ENCODE data around the gene ALAS1.

Gene ALAS1

GRCh38 chr3:52230889-52231499, 33.0 kb downstream of the ALAS1 start:
- DNase-seq (ENCODE audit: insufficient read length, low spot score) (no peak), FAIRE-seq (no peak)
- no peak for TF ChIP-seq TAF1 (IDR thresholded peaks at IDR 0.05; ENCODE audit: low read depth, low read length)
- no peak for TF ChIP-seq PAX5 (IDR thresholded peaks at IDR 0.05; ENCODE audit: insufficient read depth, low read length, severe bottlenecking)
- TF ChIP-seq POLR2A (IDR thresholded peaks at IDR 0.05; ENCODE audit: low read depth, low read length): no peak
- no peak for TF ChIP-seq POU2F2 (IDR thresholded peaks at IDR 0.05; ENCODE audit: low read depth, low read length)
- no peak for TF ChIP-seq SPI1 (IDR thresholded peaks at IDR 0.05; ENCODE audit: low read depth, low read length)
- TF ChIP-seq POLR2AphosphoS5 (IDR thresholded peaks at IDR 0.05; ENCODE audit: low read depth, low read length): no peak

- FAIRE-seq: peak; percentile 96
- DNase-seq (ENCODE audit: insufficient read length, low spot score): peak; percentile 88
- TF ChIP-seq PAX5 (IDR thresholded peaks at IDR 0.05; ENCODE audit: insufficient read depth, low read length, severe bottlenecking): no peak
- TF ChIP-seq POLR2A (IDR thresholded peaks at IDR 0.05; ENCODE audit: low read depth, low read length): no peak
- no peak for TF ChIP-seq TAF1 (IDR thresholded peaks at IDR 0.05; ENCODE audit: low read depth, low read length)
- no peak for TF ChIP-seq SPI1 (IDR thresholded peaks at IDR 0.05; ENCODE audit: low read depth, low read length)
- no peak for TF ChIP-seq POU2F2 (IDR thresholded peaks at IDR 0.05; ENCODE audit: low read depth, low read length)
- TF ChIP-seq POLR2AphosphoS5 (IDR thresholded peaks at IDR 0.05; ENCODE audit: low read depth, low read length): no peak
These were observed 33.7 kb downstream of the ALAS1 start for GRCh38 chr3:52231502-52232278.

GRCh38 chr3:52232279-52233107, 34.5 kb downstream of the ALAS1 start:
- no peak for DNase-seq (ENCODE audit: insufficient read length, low spot score)
- no peak for FAIRE-seq
- TF ChIP-seq POLR2A (IDR thresholded peaks at IDR 0.05; ENCODE audit: low read depth, low read length) (no peak), PAX5 (IDR thresholded peaks at IDR 0.05; ENCODE audit: insufficient read depth, low read length, severe bottlenecking) (no peak), TAF1 (IDR thresholded peaks at IDR 0.05; ENCODE audit: low read depth, low read length) (no peak), POU2F2 (IDR thresholded peaks at IDR 0.05; ENCODE audit: low read depth, low read length) (no peak), POLR2AphosphoS5 (IDR thresholded peaks at IDR 0.05; ENCODE audit: low read depth, low read length) (no peak), SPI1 (IDR thresholded peaks at IDR 0.05; ENCODE audit: low read depth, low read length) (no peak)

GRCh38 chr3:52233108-52233591, 35.2 kb downstream of the ALAS1 start:
- FAIRE-seq: no peak
- no peak for TF ChIP-seq TAF1 (IDR thresholded peaks at IDR 0.05; ENCODE audit: low read depth, low read length)
- TF ChIP-seq PAX5 (IDR thresholded peaks at IDR 0.05; ENCODE audit: insufficient read depth, low read length, severe bottlenecking): no peak
- TF ChIP-seq POLR2A (IDR thresholded peaks at IDR 0.05; ENCODE audit: low read depth, low read length): no peak
- TF ChIP-seq POLR2AphosphoS5 (IDR thresholded peaks at IDR 0.05; ENCODE audit: low read depth, low read length): no peak
- TF ChIP-seq SPI1 (IDR thresholded peaks at IDR 0.05; ENCODE audit: low read depth, low read length): no peak
- TF ChIP-seq POU2F2 (IDR thresholded peaks at IDR 0.05; ENCODE audit: low read depth, low read length): no peak
- DNase-seq (ENCODE audit: insufficient read length, low spot score): no peak

GRCh38 chr3:52233968-52234367, 36.0 kb downstream of the ALAS1 start:
- no peak for TF ChIP-seq POU2F2 (IDR thresholded peaks at IDR 0.05; ENCODE audit: low read depth, low read length)
- no peak for TF ChIP-seq POLR2AphosphoS5 (IDR thresholded peaks at IDR 0.05; ENCODE audit: low read depth, low read length)
- no peak for TF ChIP-seq PAX5 (IDR thresholded peaks at IDR 0.05; ENCODE audit: insufficient read depth, low read length, severe bottlenecking)
- no peak for TF ChIP-seq TAF1 (IDR thresholded peaks at IDR 0.05; ENCODE audit: low read depth, low read length)
- TF ChIP-seq POLR2A (IDR thresholded peaks at IDR 0.05; ENCODE audit: low read depth, low read length): no peak
- TF ChIP-seq SPI1 (IDR thresholded peaks at IDR 0.05; ENCODE audit: low read depth, low read length): no peak
- no peak for FAIRE-seq
- no peak for DNase-seq (ENCODE audit: insufficient read length, low spot score)

GRCh38 chr3:52234516-52235447, 36.8 kb downstream of the ALAS1 start:
- DNase-seq (ENCODE audit: insufficient read length, low spot score) (no peak), FAIRE-seq (no peak)
- no peak for TF ChIP-seq TAF1 (IDR thresholded peaks at IDR 0.05; ENCODE audit: low read depth, low read length)
- no peak for TF ChIP-seq POLR2A (IDR thresholded peaks at IDR 0.05; ENCODE audit: low read depth, low read length)
- no peak for TF ChIP-seq POLR2AphosphoS5 (IDR thresholded peaks at IDR 0.05; ENCODE audit: low read depth, low read length)
- TF ChIP-seq SPI1 (IDR thresholded peaks at IDR 0.05; ENCODE audit: low read depth, low read length): no peak
- TF ChIP-seq PAX5 (IDR thresholded peaks at IDR 0.05; ENCODE audit: insufficient read depth, low read length, severe bottlenecking): no peak
- no peak for TF ChIP-seq POU2F2 (IDR thresholded peaks at IDR 0.05; ENCODE audit: low read depth, low read length)

GRCh38 chr3:52236424-52236886, 38.5 kb downstream of the ALAS1 start:
- no peak for DNase-seq (ENCODE audit: insufficient read length, low spot score)
- FAIRE-seq: no peak
- no peak for TF ChIP-seq POLR2AphosphoS5 (IDR thresholded peaks at IDR 0.05; ENCODE audit: low read depth, low read length)
- no peak for TF ChIP-seq POU2F2 (IDR thresholded peaks at IDR 0.05; ENCODE audit: low read depth, low read length)
- TF ChIP-seq SPI1 (IDR thresholded peaks at IDR 0.05; ENCODE audit: low read depth, low read length): no peak
- TF ChIP-seq PAX5 (IDR thresholded peaks at IDR 0.05; ENCODE audit: insufficient read depth, low read length, severe bottlenecking): no peak
- no peak for TF ChIP-seq POLR2A (IDR thresholded peaks at IDR 0.05; ENCODE audit: low read depth, low read length)
- TF ChIP-seq TAF1 (IDR thresholded peaks at IDR 0.05; ENCODE audit: low read depth, low read length): no peak
